Measurements from ENCODE around the gene IQCK.
A peak's percentile ranks its signal among the peaks of the same experiment; 100 is the strongest.
"Not testable (repeated sequence)": the region's sequence is repeated elsewhere in the genome, so short reads cannot be mapped to it uniquely, and the experiment has no call there.

Gene IQCK, protein sequence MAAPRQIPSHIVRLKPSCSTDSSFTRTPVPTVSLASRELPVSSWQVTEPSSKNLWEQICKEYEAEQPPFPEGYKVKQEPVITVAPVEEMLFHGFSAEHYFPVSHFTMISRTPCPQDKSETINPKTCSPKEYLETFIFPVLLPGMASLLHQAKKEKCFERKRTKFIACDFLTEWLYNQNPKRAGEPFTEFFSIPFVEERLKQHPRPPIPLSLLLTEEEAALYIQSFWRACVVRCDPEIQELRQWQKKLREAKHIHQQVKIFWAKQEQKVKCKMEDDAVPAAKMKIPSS

DNA sequence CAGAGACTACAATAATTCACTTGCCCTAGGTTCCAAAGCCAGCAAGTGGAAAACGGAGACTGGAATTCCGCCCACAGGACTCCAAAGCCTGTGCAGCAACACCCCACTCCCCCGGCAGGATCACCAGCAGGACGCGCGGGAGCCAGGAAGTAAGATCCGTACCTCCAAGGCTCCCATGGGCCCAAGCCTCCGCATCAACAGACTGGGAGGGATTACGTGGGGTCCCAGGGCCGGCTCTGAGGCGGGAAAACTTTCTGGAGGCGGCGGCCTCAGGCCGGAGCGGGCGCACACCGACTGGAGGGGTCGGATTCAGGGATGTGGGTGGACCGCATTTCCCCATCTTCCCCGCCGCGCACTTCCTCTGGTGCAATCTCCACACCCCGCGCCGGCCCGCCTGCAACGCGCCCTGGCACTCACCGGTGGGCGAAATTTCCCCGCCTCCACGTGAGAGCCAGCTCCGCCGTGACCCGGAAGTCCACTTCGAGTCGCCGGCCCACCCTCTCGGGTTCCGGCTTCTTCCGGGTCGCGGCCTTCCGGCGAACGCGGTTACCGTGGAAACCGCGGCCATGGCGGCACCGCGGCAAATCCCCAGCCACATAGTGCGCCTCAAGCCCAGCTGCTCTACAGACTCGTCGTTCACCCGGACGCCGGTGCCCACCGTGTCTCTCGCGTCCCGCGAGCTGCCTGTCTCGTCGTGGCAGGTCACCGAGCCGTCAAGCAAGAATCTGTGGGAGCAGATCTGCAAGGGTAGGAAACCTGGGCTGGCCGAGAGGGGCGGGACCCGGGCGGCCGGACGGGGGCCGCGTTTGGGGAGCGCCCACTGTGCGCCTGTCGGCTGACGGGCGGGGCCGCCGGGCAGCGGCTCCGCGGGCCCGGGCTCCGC lies at the start of gene IQCK, which contains the start of gene KNOP1:
Gene IQCK (plus strand): TSS at position 531 of the 883 bp plus-strand sequence. CDS start 36 bp downstream, at position 567.
Gene KNOP1 (minus strand): TSS at position 487 of the 883 bp plus-strand sequence. CDS start 3,192 bp downstream, outside the sequence.
- peak; percentile 87 for DNase-seq

DNA sequence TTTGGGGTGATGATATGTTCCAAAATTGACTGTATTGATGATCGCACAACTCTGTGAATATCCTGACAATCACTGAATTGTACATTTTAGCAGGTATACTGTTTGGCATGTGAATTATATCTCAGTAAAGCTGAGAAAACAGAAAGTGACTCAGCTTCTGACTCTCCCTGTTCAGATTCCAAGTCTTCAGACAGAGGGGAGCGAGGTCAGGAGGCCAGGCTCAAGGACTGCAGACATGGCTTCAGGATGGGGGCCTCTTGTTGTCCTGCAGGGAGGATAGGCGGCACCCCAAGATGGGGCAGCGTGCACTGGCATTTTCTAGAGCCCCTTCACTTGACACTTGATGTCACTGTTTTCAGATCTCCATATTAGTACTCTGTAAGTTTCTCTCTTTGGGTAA lies 45.7 kb upstream of the IQCK start:
- no peak for DNase-seq

DNA sequence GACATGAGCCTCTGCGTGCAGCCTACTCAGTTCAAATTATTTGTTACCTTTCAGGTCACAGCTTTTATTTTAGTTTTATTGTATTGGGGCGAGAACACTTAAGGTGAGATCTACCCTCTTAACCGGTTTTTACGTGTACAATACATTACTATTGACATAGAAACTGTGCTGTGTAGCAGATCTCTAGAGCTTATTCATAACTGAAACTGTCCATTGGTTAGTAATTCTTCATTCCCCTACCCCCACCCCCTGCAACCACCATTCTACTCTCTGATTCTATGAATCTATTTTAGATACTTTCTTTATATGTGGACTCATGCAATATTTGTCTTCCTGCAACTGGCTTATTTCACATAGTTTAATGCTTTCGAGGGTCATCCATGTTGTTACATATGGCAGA lies 43.6 kb upstream of the IQCK start:
- DNase-seq = no peak

DNA sequence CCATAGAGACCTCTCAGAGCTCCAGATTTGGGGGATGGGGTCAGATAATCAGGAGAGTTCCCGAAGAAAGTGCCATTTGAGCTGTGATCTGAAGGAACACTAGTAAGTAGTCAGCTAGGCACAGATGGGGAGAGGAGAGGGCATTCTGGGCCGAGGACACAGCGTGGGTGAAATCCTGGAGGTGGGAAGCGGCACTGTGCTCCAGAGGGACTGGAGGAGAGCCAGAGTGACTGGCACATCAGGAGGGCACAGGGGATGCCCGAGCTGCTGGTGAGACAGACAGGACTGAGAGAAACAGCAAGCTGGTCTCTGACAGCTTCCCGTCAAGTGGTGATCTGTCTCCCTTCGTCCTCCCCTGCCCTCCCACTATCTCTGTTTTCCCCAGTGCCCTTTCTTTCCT lies 40.7 kb upstream of the IQCK start:
- DNase-seq = no peak

DNA sequence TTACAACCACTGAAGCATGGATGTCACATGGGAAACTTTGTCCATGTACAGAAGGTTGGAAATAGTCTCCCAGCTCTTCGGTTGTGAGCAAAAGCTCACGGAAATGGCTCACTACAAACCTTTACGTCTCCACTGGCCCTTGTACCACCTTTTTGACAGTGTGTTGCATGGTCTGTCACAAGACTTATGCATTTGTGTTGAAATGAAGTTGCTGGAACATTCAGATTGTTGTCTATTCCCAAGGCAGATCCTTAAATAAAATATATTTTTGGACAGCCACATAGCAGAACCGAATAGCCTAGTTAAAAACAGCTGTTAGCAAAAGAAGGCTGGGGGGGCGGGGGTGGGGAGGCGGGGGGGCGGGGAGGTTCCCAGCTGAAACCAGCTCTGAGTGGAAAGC lies 39.3 kb upstream of the IQCK start:
- DNase-seq = no peak

DNA sequence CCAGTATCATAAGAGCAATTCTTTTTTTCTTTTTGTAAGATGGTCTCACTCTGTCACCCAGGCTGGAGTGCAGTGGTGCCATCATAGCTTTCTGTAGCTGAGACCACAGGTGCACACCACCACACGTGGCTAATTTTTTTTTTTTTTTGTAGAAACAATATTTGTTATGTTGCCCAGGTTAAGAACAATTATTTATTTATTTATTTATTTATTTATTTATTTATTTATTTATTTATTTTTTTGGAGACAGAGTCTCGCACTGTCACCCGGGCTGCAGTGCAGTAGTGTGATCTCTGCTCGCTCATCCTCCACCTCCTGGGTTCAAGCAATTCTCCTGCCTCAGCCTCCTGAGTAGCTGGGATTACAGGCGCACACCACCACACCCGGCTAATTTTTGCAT lies 38.8 kb upstream of the IQCK start:
- DNase-seq = not testable (repeated sequence)

DNA sequence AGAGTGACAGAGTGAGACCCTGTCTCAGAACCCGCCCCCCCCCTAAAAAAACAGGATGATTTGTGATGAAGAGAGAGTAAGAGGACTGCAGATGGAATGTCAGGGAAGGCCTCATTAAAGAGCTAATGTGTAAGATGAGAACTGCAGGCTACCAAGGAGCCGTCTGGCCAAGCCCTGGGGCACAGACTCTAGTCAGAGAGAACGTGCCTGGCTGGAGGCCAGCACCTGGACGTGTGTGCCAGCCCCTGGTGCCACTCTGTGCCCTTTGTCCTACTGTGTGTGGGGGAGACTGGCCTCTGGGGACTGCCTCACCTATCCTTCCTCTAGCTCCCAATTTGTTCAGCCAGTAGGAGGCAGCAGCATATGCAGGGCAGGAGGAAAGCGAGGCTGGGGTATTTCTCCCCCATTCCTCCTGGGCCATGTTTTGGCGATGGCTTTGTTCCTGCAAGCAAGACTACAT lies 37.2 kb upstream of the IQCK start:
- DNase-seq = no peak

DNA sequence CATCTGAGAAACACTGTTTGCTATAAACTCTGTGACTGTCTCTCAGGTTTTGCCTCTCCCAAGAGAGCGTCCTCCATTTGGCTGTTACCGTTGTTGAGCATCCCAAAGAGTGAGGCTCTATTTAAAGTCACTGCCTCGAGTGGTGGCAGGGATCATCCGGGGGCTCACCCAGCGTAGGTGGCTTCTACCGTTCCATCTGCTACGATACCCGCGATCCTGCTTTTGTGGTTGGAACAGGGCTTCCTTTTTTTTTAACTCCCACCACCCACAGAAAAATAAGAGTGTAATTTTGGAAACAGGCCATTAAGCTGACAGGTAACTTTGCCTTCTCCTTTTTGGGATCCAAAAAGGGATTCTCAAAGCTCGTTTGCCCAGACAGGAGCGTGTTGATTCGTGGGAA lies 36.4 kb upstream of the IQCK start:
- DNase-seq = no peak

DNA sequence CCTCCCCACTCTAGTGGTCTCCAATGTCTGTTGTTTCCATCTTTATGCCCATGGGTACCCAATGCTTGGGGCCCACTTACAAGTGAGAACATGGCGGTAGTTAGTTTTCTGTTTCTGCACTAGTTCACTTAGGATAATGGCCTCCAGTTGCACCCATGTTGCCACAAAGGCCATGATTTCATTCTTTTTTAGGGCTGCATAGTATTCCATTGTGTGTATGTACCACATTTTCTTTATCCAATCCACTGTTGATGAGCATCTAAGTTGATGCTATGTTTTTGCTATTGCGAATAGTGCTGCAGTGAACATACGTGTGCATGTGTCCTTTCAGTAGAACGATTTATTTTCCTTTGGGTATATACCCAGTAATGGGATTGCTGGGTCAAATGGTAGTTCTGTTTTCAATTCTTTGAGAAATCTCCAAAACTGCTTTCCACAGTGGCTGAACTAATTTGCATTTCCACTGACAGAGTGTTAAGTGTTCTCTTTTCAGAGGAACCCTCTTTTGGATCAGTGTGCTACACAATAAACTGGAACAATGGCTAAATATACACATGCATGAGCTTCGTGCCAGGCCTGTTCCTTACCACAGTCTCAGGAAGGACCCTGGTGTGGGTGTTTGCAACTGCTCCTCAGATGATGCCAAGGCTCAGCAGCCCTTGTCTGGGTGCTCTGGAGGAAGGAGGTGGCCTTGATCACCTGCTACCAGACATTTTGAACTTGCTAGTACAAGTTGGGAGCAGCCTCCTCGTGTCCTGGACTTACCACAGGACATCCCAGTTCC lies 34.4 kb upstream of the IQCK start:
- no peak for DNase-seq

DNA sequence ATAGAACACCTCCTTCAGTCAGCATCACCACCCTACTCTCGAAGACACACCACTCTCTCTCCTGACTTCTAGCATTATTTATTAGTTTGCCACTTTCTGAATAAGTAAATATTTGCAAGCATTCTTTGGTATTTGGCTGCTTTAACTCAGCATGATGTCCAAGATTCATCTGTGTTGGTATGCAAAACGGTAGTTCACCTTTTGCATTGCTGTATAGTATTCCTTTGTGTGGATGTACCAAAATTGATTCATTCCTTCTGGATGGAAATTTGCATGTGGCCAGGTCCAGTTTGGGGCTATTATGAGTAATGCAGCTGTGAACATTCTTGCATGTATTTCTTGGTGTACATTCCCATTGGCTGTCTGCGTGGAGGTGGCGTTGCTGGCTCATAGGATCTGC lies 32.9 kb upstream of the IQCK start:
- DNase-seq = no peak

DNA sequence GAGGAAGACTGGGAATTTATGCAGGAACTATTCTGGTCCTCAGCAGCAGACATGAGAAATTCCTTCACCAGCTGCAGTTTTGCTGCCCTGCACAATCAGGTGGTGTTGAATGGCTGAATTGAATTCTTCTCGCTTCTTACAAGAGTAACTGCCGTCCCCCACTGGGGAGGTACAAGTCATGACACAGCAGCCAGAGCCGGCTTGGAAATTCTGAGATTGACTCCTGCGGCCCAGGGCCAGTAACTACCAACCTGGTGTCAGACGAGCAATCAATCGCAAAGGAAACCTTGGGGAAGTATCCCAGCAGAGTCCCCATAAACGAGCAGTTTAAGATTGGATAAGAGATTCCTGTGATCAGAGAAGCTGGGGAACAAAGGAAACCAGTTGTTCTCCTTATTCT lies 30.8 kb upstream of the IQCK start:
- no peak for DNase-seq

DNA sequence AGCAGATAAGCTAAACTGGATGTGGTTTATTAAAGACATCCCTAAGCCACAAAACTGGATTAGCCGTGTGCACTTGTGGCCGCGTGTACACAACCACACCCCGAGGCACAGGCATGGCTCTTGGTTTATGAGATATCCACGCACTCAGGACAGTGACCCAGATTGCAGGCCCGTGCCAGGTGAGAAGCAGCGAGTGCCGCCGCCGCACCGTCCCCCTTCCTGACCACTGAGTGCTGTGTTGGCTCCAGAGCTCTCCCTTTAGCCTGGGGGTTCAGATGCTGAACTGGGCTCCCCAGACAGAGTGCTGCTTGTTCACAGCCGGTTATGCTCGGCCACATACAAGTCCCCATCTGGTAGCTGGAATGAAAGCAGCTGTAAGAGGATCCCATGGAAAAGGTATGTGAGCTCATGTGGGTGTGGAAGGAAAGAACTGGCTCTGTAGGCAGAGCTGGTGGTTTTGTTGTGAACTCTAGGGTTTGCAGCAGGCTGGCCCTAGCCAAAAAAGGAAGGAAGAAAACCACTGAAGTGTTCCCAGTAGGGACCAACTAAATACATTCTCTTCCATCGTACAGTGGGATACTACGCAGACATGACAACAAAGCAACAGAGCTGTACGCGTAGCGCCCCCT lies 29.6 kb upstream of the IQCK start:
- DNase-seq = no peak

DNA sequence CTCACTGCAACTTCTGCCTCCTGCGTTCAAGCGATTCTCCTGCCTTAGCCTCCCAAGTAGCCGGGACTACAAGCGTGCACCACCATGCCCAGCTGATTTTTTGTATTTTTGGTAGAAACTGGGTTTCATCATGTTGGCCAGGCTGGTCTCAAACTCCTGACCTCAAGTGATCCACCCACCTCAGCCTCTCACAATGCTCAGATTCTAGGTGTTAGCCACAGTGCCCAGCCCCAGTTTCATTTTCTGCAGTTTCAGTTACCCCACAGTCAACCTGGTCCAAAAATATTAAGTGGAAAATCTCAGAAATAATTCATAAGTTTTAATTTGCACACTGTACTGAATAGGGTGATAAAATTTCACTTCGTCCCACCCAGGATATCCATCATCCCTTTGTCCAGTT lies 28.7 kb upstream of the IQCK start:
- no peak for DNase-seq

DNA sequence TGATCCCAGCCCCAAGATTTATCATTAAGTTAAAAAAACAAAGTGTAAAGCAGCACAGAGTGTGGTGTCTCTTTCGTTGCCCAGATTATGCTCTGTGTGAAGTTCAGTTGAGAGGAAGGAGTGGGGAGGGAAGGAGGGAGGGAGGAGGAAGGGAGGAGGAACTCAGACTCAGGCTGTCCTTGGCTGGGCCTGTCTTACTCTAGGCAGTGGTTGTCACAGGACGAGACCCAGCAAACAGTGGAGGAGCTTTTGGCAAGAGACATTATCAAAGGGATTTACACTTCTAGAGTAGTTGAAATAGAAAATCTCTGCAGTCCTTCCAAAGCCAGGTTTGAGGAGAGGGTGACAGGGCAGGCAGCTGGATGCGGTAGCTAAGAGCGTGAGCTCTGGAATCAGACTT lies 27.9 kb upstream of the IQCK start:
- DNase-seq = no peak

DNA sequence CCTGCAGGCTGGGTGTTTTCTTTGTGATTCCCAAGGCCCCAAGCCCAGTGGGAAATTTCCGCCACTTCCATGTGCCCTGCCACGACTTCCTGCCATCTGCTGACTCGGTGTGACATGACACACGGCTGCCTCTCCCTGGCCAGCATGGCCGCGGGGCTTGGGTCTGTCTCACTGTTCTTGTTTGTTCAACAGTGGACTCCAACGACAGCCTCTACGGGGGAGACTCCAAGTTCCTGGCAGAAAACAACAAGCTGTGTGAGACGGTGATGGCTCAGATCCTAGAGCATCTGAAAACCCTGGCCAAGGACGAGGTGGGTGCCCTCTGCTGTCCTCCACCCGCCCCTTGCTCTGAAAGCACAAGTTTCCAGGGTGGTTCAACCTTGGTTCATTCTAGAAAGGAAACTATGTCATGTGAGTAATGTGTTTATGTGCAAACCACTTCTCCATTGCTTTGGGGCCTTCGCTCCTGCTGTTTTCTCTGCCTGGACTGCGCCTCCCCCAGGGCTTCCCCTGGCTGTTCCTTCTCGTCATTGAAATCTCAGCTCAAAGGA lies 26.8 kb upstream of the IQCK start:
- DNase-seq = no peak

DNA sequence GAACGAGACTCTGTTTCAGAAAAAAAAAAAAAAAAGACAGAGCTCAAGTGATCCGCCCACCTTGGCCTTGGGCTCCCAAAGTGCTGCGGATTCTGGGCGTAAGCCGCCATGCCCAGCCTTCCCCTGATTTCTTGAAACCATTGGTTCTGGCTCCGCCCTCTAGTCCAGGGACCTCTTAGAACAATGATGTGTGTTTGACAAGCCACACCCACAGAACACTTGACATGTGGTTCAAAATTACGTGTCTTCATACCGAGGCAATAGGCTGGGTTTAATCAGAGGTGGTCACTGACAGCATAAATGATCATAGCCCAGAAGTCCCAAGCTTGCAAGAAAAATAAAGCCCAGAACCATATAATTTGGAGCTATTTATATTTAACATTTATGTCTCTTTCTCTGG lies 23.1 kb upstream of the IQCK start:
- no peak for DNase-seq

DNA sequence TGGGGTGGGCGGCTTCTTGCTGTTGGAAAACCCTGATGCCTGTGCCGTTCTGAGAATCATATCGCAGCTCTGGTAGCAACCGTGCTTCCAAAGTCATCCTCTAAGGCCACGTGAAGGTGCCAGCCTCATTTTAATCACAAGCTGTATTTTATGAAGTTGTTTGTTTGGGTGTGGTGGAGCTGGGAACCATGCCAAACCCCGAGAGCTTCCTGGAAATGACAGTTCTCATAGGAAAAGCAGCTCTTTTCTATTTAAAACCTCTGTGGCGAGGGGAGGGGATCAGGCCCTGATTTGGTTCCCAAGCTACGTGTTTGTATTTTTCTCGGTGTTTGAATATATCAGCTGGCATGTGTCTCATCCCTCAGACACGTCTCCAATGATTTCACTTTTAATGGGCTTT lies 21.7 kb upstream of the IQCK start:
- DNase-seq = peak; percentile 77

DNA sequence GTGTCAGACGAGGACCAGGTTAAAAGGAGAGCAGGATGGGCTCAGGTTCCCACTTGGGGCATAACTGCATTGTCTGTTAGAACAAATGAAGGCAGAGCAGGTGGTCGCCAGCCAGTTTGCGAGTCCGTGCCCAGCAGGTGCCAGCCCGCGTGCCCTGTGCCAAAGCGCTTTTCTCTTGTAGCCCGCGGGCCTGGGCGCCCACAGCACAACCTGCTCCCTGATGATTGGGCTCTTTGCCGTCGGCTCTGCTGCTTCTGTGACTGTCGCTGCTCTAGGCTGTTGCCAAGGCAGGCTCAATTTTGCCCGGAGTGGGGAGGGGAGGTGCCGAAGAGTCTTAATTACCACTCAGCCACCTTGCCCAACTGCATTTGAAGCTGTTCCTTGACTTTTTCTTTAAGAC lies 21.1 kb upstream of the IQCK start:
- no peak for DNase-seq

DNA sequence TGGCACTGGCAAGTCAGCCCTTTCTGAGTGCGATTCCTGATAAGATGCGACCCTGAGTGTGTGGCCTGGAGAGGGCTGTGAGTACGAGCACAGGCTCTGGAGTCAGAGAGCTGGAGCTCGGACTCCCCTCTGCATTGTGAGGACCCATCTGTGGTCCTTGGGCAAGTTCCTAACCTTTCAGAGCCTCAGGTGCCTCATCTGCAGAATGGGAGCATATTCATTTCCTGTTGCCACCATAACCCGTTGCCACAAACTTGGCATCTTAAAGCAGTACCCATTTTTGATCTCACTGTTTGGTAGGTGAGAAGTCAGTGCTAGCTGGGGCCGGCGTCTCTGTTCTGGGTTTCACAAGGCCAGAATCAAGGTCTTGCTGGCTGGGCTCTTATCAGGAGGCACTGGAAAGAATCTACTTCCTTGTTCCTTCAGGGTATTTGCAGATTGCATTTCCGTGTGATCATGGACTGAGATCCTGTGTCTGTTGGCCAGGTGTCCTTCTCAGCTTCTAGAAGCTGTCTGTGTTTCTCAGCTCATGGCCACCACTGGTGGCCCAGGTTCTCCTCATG lies 20.2 kb upstream of the IQCK start:
- DNase-seq = no peak

DNA sequence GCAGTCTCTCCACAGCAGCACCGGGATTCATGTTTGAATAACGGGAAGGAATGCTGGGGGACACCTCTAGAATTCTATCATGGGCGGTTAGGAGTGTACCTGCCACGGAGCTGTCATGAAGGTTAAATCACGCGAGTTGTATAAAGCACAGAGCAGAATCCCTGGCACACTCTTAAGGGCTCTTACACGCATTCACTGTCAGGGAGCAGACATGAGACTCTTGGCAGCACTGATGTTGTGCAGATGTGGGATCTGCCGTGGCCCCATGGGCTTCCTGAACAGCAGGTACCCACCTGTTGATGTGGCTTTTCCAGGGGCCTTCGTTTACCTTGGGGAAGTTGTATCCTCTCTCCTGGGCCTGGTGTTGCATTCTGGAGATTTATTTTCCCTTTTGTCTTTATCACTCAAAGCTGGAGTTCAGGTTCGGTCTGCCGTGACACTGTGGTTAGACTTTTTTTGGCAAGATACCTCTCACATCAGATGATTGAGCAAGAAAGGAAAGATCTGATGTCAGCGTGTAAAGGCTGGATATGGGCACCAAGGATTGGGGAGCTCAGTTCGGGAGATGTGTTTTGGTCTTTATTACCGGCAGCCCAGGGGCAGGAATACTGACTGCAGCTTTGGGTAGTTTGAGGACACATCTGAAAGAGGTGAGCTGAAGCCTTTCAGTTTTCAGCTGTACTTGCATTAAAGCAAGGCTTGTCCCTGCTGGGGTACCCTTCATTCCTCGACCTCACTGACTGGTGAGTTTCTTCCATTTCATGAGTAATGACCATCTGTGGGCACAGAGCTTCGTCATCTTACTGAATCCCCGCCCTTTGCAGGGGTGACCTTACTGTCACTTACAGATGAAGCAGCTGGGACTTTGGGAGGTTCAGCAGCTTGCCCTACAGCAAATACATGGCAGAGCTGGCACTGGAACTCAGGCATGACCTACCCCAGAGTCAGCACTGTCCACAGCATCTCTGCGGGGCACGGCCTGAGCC lies 19.3 kb upstream of the IQCK start:
- no peak for DNase-seq

DNA sequence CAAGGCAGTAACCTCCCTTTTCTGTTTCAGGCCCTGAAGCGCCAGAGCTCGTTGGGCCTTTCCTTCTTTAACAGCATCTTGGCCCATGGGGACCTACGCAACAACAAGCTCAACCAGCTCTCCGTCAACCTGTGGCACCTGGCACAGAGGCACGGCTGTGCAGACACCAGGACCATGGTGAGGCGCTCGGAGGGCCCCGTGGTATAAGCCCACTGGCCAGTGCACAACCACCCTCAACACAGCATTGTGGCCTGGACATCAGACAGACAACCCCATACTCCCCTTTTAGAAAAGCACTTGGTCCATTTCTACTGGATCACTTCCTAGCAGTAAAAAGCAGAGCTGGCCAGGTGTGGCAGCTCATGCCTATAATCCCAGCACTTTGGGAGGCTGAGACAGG lies 18.6 kb upstream of the IQCK start:
- no peak for DNase-seq
